Esophagus muscularis mucosa (tissue), 4 donors: Measurements from ENCODE around the gene FGF6.

ENCODE experiments used
- EP300 ChIP-seq: sonication (generic); formaldehyde crosslinking; IDR thresholded peaks from one replicate; pipeline ENCODE4 v1.6.1; 2017; ENCODE audit warnings: antibody characterized with exemption
- POLR2A ChIP-seq: fragments of 450-650 bp; IDR thresholded peaks from one replicate; pipeline ENCODE4 v1.6.1; 2017; ENCODE audit warnings: antibody characterized with exemption, moderate library complexity, mild to moderate bottlenecking, low read depth
- POLR2AphosphoS5 ChIP-seq, 2 donors: sonication (generic); formaldehyde crosslinking; IDR thresholded peaks; one replicate each; pipeline ENCODE4 v1.6.1; 2017; ENCODE audit warnings: antibody characterized with exemption in 2 of 2
- TF ChIP-seq, protein P1 (sequence below), 3 experiments: fragments of 200-600 bp in 2 of 3; fragments of 450-650 bp in 1 of 3; sonication (generic) in 2 of 3; IDR thresholded peaks; one replicate each; pipeline ENCODE4 v1.5.1; 2017 to 2019; ENCODE audit warnings: antibody characterized with exemption in 3 of 3, mild to moderate bottlenecking in 2 of 3, moderate library complexity in 1 of 3

- TF ChIP-seq POLR2A (no peak), EP300 (no peak), POLR2AphosphoS5 (IDR thresholded peaks at IDR 0.05) (no peak)
- TF ChIP-seq, protein P1, sequence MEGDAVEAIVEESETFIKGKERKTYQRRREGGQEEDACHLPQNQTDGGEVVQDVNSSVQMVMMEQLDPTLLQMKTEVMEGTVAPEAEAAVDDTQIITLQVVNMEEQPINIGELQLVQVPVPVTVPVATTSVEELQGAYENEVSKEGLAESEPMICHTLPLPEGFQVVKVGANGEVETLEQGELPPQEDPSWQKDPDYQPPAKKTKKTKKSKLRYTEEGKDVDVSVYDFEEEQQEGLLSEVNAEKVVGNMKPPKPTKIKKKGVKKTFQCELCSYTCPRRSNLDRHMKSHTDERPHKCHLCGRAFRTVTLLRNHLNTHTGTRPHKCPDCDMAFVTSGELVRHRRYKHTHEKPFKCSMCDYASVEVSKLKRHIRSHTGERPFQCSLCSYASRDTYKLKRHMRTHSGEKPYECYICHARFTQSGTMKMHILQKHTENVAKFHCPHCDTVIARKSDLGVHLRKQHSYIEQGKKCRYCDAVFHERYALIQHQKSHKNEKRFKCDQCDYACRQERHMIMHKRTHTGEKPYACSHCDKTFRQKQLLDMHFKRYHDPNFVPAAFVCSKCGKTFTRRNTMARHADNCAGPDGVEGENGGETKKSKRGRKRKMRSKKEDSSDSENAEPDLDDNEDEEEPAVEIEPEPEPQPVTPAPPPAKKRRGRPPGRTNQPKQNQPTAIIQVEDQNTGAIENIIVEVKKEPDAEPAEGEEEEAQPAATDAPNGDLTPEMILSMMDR (IDR thresholded peaks at IDR 0.05), result no peak
These were observed 5.3 kb downstream of the FGF6 start for GRCh38 chr12:4440187-4440941.
